Gastroesophageal sphincter (tissue), 4 donors: ENCODE data around the gene ZNF778. TPM values are rescaled to one million over a fixed set of nuclear protein-coding genes. Genes with fewer than 3 reads are reported as not detected.
"Not testable (repeated sequence)": the region's sequence is repeated elsewhere in the genome, so short reads cannot be mapped to it uniquely, and the experiment has no call there.

Source experiments
- ATAC-seq: fragments of 150-250 bp; one replicate; pipeline ENCODE4 v1.9.1; 2016; ENCODE audit warnings: mild to moderate bottlenecking, moderate library complexity
- H3K27ac ChIP-seq, 4 donors: fragments of 200-600 bp; sonication (generic) in 3 of 4; 1 replicate in 3 of 4; 2 replicates in 1 of 4; pipeline ENCODE4 v1.5.1; 2016 to 2019
- H3K27me3 ChIP-seq: fragments of 200-600 bp; sonication (generic); one replicate; pipeline ENCODE4 v1.5.1; 2019
- H3K36me3 ChIP-seq, 2 donors: fragments of 200-600 bp; sonication (generic); one replicate each; pipeline ENCODE4 v1.5.1; 2019; ENCODE audit warnings: control low read depth in 1 of 2
- H3K4me1 ChIP-seq, 3 donors: fragments of 200-600 bp; sonication (generic); 1 replicate in 2 of 3; 2 replicates in 1 of 3; pipeline ENCODE4 v1.5.1; 2016 to 2019; ENCODE audit warnings: control low read depth in 2 of 3
- H3K4me3 ChIP-seq, 2 donors: fragments of 200-600 bp; sonication (generic); one replicate each; pipeline ENCODE4 v1.5.1; 2019; ENCODE audit warnings: mild to moderate bottlenecking in 1 of 2, moderate library complexity in 1 of 2
- H3K9me3 ChIP-seq, 3 donors: fragments of 200-600 bp; sonication (generic); one replicate each; pipeline ENCODE4 v1.5.1; 2017 to 2019; ENCODE audit warnings: control low read depth in 2 of 3
- EP300 ChIP-seq: sonication (generic); formaldehyde crosslinking; IDR thresholded peaks from one replicate; pipeline ENCODE4 v1.6.1; 2017; ENCODE audit warnings: antibody characterized with exemption, mild to moderate bottlenecking
- POLR2A ChIP-seq, 2 donors: fragments of 450-650 bp; IDR thresholded peaks; one replicate each; pipeline ENCODE4 v1.6.1; 2017; ENCODE audit warnings: antibody characterized with exemption in 2 of 2, mild to moderate bottlenecking in 2 of 2, moderate library complexity in 1 of 2
- POLR2AphosphoS5 ChIP-seq: sonication (generic); formaldehyde crosslinking; IDR thresholded peaks from one replicate; pipeline ENCODE4 v1.6.1; 2017; ENCODE audit warnings: antibody characterized with exemption
- WGBS, 2 donors: methylation state at CpG; one replicate each; pipeline ENCODE4 v1.1.5; 2018; ENCODE audit warnings: low coverage in 1 of 2; 5-methylcytosine and 5-hydroxymethylcytosine counted together
- total RNA-seq, 4 donors: library from RNA; depleted of rRNA; stranded (reverse); fragments of >200 nt; gene quantifications; one replicate each; pipeline ENCODE4 v1.1.0, GENCODE V29; 2016
- TF ChIP-seq, protein P1 (sequence below), 4 experiments: fragments of 200-600 bp in 2 of 4; fragments of 450-650 bp in 2 of 4; sonication (generic) in 1 of 4; IDR thresholded peaks; one replicate each; pipeline ENCODE4 v1.5.1; 2017 to 2019; ENCODE audit warnings: antibody characterized with exemption in 4 of 4, mild to moderate bottlenecking in 2 of 4, moderate library complexity in 2 of 4

Gene ZNF778
- total RNA-seq, 4 donors from 2014 or later, result 11.1 to 28.0 (median 12.4) TPM

DNA sequence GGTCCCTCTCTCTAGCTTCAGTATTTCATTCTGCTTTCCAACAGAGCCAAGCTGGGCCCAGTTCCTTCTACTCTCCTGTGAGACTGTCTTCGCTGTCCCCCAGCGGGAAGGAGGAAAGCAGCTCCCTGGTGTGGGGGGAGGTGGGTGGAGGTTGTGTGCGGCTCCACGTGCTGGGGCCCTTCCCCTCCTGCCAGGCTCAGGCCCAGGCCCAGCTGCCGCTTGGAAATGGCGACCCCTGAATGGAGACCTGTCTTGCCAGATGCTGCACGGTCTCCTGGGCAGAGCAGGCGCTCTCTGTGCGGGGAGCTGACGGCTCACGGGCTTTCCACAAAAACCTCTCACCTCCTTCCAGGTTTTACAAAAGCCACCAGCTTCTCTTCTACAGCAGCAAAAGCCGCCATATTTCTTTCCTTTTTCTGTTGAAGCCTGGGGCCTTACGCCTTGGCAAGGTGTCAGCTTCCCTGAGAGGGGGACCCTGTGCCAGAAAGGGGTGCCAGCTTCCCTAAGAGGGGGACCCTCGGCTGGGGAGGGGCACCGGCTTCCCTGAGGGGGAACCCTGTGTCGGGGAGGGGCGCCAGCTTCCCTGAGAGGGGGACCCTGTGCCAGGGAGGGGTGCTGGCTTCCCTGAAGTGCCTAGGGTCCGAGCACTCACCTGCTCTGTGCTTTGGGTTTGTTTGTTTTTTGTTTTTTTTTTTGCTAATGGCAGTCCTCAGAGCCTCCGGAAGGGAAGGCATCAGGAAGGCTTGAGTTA lies 47.5 kb downstream of the ZNF778 start:
- H3K27ac ChIP-seq, result no peak overlapping the region
- no peak for ATAC-seq
- H3K9me3 ChIP-seq, result no peaks in the 10 kb centered on the region
- peaks cover 0 to 48% of the 10 kb centered on the region in 2 donors for H3K36me3 ChIP-seq
- TF ChIP-seq, protein P1, sequence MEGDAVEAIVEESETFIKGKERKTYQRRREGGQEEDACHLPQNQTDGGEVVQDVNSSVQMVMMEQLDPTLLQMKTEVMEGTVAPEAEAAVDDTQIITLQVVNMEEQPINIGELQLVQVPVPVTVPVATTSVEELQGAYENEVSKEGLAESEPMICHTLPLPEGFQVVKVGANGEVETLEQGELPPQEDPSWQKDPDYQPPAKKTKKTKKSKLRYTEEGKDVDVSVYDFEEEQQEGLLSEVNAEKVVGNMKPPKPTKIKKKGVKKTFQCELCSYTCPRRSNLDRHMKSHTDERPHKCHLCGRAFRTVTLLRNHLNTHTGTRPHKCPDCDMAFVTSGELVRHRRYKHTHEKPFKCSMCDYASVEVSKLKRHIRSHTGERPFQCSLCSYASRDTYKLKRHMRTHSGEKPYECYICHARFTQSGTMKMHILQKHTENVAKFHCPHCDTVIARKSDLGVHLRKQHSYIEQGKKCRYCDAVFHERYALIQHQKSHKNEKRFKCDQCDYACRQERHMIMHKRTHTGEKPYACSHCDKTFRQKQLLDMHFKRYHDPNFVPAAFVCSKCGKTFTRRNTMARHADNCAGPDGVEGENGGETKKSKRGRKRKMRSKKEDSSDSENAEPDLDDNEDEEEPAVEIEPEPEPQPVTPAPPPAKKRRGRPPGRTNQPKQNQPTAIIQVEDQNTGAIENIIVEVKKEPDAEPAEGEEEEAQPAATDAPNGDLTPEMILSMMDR (IDR thresholded peaks at IDR 0.05), result no peak
- TF ChIP-seq POLR2A (IDR thresholded peaks at IDR 0.05) (no peak), EP300 (no peak), POLR2AphosphoS5 (no peak)
- 73% methylated on average over 2 of the region's 19 CpGs; no CpG with 5 or more reads in 1 of the 2 donors for WGBS, 2 donors
- no peaks in the 10 kb centered on the region for H3K4me1 ChIP-seq
- no peak overlapping the region for H3K4me3 ChIP-seq
- H3K27me3 ChIP-seq, result no peaks in the 10 kb centered on the region

DNA sequence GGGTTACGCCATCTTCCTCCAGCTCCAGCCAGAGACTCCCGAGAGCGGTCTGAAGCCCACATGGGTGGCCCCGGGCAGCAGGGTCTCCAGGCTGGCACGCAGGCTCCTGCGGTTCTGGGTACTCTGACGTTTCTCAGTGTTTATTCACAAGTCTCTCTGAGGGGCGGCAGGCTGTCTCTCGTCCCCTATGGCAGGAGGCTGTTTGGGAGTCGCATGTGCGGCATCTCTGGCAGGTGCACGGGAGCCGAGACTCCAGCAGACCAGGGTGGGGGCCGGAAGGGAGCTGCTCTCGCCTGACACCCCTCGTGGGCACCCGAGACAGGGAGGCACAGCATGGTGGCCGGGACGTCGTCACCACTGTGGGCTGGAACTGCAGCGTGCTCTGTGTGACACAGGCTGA lies 48.1 kb downstream of the ZNF778 start:
- Histone ChIP-seq H3K27me3 (no peaks in the 10 kb centered on the region), H3K4me1 (no peaks in the 10 kb centered on the region), H3K4me3 (no peak overlapping the region), H3K9me3 (no peaks in the 10 kb centered on the region), H3K27ac (no peak overlapping the region), H3K36me3 (peaks cover 0 to 55% of the 10 kb centered on the region in 2 donors)
- ATAC-seq, result no peak
- TF ChIP-seq, protein P1 (IDR thresholded peaks at IDR 0.05), result no peak
- no peak for TF ChIP-seq POLR2AphosphoS5
- TF ChIP-seq EP300, result no peak
- no peak for TF ChIP-seq POLR2A (IDR thresholded peaks at IDR 0.05)
- WGBS, 2 donors, result 60% methylated on average over 1 of the region's 21 CpGs; no CpG with 5 or more reads in 1 of the 2 donors

DNA sequence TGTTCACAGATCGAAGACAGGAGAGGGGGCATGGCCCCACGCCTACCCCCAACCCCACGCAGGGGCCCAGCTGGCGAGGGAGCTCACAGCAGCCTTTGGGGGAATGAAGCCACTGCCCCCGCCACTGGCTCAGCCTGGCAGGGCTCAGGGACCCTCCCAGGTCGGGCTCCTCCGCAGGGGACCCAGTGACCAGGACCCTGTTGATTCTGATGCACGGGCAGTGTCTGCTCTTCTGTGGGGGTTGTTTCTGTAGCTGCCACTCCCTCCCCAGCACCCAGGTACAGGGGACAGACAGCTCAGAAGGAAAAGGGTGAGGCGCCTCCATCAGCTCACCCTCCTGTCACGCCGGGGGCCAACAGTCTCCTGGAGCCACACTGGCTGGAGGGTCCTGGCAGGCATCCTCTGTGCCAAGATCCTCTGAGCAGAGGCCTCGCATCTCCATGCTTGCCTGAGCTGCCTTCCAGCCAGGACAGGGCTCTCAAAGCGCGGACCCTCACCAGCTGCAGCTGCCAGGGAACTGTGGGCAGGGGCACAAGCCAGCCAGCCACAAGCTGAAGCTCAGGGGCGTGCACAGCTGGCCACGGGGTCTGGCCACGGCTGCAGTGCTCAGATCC lies 49.1 kb downstream of the ZNF778 start:
- peaks cover 0 to 65% of the 10 kb centered on the region in 2 donors for H3K36me3 ChIP-seq
- no peak overlapping the region for H3K4me3 ChIP-seq
- 68 to 94% methylated on average over 3 of the region's 17 CpGs for WGBS, 2 donors
- no peaks in the 10 kb centered on the region for H3K4me1 ChIP-seq
- TF ChIP-seq, protein P1 (IDR thresholded peaks at IDR 0.05), result no peak
- TF ChIP-seq POLR2AphosphoS5 (no peak), EP300 (no peak), POLR2A (IDR thresholded peaks at IDR 0.05) (no peak)
- no peaks in the 10 kb centered on the region for H3K27me3 ChIP-seq
- no peak for ATAC-seq
- no peak overlapping the region for H3K27ac ChIP-seq
- no peaks in the 10 kb centered on the region for H3K9me3 ChIP-seq

DNA sequence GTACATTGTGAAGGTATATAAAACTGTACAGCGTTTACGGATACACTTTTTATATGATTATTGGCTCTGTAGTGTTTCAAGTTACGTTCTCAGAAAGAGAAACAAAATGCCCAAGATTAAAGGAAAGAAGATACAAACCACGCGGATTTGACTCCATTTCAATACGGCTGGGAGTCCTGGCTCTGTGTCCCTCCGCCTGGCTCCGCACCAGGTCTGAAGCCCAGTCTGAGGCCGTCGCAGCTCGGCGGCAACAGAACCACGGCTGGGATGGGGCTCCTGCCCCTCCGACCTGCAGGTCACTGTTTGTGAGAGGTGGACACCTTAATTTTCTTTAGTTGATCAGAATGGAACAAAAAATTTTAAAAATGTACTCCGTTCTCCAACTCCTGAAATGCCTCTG lies 50.2 kb downstream of the ZNF778 start:
- WGBS, 2 donors, result 80 to 100% methylated on average over 1 to 2 of the region's 15 CpGs
- H3K4me3 ChIP-seq, H3K27ac ChIP-seq, H3K9me3 ChIP-seq, H3K4me1 ChIP-seq, H3K27me3 ChIP-seq, ATAC-seq: not testable (repeated sequence)
- H3K36me3 ChIP-seq, result peaks cover 0 to 76% of the 10 kb centered on the region in 2 donors

DNA sequence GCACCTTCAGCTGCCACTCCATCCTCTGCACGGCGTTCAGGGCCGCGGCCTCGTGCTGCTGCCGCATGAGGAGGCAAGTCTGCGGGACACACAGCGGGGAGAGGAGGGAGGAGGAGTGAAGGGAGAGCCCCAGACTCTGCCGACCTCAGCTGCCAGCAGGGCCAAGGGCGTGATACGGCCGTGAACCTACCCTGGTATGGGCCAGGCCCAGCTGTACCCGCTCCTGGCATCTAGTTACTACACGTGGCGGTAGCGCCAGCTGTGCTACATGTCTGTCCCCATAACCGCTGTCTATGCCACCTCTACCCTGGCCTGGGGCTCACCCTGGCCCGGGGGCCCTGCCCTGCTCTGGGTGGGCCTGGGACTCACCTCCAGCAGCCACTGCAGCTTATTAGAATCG lies 51.1 kb downstream of the ZNF778 start:
- no peak overlapping the region for H3K4me3 ChIP-seq
- no peaks in the 10 kb centered on the region for H3K27me3 ChIP-seq
- no peaks in the 10 kb centered on the region for H3K9me3 ChIP-seq
- no peak for TF ChIP-seq EP300
- TF ChIP-seq, protein P1 (IDR thresholded peaks at IDR 0.05), result no peak
- no peak for TF ChIP-seq POLR2A (IDR thresholded peaks at IDR 0.05)
- TF ChIP-seq POLR2AphosphoS5, result no peak
- peak; percentile 9 for ATAC-seq
- peaks cover 0 to 84% of the 10 kb centered on the region in 2 donors for H3K36me3 ChIP-seq
- WGBS, 2 donors, result 88% methylated on average over 5 of the region's 19 CpGs; no CpG with 5 or more reads in 1 of the 2 donors
- H3K27ac ChIP-seq, result peak overlapping the region in 3 of 4 donors; percentile 14 to 59 (median 28)
- H3K4me1 ChIP-seq, result no peaks in the 10 kb centered on the region
